Fibroblast of villous mesenchyme (primary cell): ENCODE results near the gene GCN1. TPM values are rescaled to one million over a fixed set of nuclear protein-coding genes. Genes with fewer than 3 reads are reported as not detected.

Experiments used
- DNase-seq: peaks from one replicate; pipeline ENCODE4 v3.0.0-alpha.2; 2010; ENCODE audit warnings: low read depth
- H3K4me3 ChIP-seq: 2 replicates; pipeline ENCODE4 v1.5.1; 2011; ENCODE audit warnings: low read depth, mild to moderate bottlenecking, low read length
- total RNA-seq: library from RNA; depleted of rRNA; stranded (reverse); fragments of >200 nt; gene quantifications from 2 replicates; pipeline ENCODE4 v1.2.3, GENCODE V29; 2012
- TF ChIP-seq, protein P1 (sequence below): IDR thresholded peaks from 2 replicates; pipeline ENCODE4 v1.5.1; 2012; ENCODE audit warnings: low read depth, mild to moderate bottlenecking, low read length; ENCODE audit not compliant: insufficient read depth

The GCN1 gene
- total RNA-seq, 1 donor: 210 TPM

DNA sequence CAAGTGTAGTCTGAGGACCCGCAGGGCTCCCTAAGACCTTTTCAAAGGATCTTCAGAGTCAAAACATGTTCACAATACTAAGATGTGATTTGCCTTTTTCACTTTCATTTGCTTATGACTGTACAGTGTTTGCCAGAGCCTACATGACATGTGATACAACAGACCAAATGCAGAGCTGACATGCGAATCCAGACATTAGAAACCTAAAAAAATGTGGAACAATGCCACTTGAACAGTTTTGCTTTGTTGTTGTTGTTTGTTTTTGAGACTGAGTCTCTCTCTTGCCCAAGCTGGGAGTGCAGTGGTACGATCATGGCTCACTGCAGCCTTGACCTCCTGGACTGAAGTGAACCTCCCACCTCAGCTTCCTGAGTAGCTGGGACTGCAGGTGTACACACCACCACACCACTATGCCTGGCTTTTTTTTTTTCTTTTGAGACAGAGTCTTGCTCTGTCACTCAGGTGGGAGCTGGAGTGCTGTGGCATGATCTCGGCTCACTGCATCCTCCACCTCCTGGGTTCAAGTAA is 72.7 kb downstream of the GCN1 start:
- H3K4me3 ChIP-seq: no peak overlapping the region
- peak; percentile 34 for DNase-seq
- TF ChIP-seq, protein P1, sequence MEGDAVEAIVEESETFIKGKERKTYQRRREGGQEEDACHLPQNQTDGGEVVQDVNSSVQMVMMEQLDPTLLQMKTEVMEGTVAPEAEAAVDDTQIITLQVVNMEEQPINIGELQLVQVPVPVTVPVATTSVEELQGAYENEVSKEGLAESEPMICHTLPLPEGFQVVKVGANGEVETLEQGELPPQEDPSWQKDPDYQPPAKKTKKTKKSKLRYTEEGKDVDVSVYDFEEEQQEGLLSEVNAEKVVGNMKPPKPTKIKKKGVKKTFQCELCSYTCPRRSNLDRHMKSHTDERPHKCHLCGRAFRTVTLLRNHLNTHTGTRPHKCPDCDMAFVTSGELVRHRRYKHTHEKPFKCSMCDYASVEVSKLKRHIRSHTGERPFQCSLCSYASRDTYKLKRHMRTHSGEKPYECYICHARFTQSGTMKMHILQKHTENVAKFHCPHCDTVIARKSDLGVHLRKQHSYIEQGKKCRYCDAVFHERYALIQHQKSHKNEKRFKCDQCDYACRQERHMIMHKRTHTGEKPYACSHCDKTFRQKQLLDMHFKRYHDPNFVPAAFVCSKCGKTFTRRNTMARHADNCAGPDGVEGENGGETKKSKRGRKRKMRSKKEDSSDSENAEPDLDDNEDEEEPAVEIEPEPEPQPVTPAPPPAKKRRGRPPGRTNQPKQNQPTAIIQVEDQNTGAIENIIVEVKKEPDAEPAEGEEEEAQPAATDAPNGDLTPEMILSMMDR: no peak

- no peak for DNase-seq
- no peak overlapping the region for H3K4me3 ChIP-seq
- TF ChIP-seq, protein P1: no peak
Observed at GRCh38 chr12:120121343-120121742, 73.2 kb downstream of the GCN1 start.

- DNase-seq: peak; percentile 76
- no peak overlapping the region for H3K4me3 ChIP-seq
- TF ChIP-seq, protein P1: no peak
Observed at GRCh38 chr12:120119271-120119973, 75.1 kb downstream of the GCN1 start.

DNA sequence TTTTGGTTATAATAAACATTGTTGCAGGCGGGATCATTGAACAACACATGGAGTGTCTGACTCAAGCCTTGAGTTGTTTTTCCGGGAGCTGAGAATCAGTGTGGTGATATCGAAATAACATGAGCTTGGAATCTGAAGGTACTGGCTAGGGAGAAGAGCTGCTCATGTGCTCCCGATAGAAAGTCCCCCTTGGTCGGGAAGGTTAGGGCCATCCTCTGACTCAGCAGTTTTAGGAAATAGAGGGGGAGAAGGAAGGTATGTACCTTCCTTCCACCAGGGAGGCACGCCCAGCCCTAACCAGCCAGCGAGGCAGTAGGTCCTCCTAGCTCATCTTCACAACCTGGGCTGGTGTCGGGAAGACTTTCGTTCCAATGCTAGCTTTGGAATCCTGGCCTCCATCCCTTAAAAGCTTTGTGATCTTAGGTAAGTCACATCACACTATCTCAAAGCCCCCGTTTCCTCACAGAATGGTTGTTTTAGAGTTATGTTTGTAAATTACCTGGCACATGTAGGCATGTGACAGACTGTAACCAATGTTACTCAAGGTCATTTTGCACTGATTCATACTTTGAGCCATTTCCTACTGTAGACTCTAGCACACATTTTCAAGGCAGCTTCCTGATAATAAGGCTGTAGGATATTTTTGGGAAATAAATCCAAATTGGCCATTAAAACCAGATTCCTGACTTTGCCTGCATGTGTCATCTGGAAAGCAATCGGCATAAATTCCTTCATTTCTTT is 76.0 kb downstream of the GCN1 start:
- TF ChIP-seq, protein P1: no peak
- H3K4me3 ChIP-seq: peak overlapping the region; percentile 83
- peak; percentile 62 for DNase-seq

DNA sequence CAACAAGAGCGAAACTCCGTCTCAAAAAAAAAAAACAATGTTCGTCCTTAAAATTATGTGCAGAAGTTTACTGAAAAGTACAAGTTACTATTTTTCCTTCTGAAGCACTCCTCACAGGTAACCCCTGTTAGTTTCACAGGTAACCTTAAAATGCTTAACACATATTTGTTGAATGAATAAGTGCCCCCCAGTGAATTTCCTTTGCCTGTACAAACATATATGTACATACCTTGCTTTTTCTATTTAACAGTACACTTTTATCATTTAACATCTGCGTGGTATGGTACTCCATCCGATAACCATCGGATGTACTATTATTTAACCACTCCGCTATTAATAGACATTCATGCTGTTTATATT is 76.6 kb downstream of the GCN1 start:
- DNase-seq: no peak
- peak overlapping the region; percentile 83 for H3K4me3 ChIP-seq
- TF ChIP-seq, protein P1: no peak

- TF ChIP-seq, protein P1: no peak
- peak overlapping the region; percentile 83 for H3K4me3 ChIP-seq
- DNase-seq: peak; percentile 94
Observed at GRCh38 chr12:120116792-120117651, 77.5 kb downstream of the GCN1 start.
